ENCODE results near the gene MUL1. TPM values are rescaled to one million over a fixed set of nuclear protein-coding genes. Genes with fewer than 3 reads are reported as not detected.

MUL1 gene
- total RNA-seq, 1 experiment from 2014 or later, result 24.7 TPM

- DNase-seq (ENCODE audit: low read depth, low spot score), result no peak
- Histone ChIP-seq H2AFZ (ENCODE audit: low read depth, low read length, poor library complexity, severe bottlenecking) (no peak overlapping the region), H3K4me2 (ENCODE audit: low read length) (no peak overlapping the region), H3K9me2 (ENCODE audit: insufficient read depth) (no peaks in the 10 kb centered on the region), H3K79me2 (ENCODE audit: insufficient read depth, low read length) (no peaks in the 10 kb centered on the region), H3K9me3 (ENCODE audit: control insufficient read depth in 1 of 2, insufficient read depth in 1 of 2, low read depth in 1 of 2, low read length in 2 of 2) (no peaks in the 10 kb centered on the region), H4K20me1 (ENCODE audit: insufficient read depth) (no peaks in the 10 kb centered on the region), H3K27ac (ENCODE audit: low read depth, low read length) (no peak overlapping the region), H3K36me3 (ENCODE audit: control insufficient read depth in 1 of 2, insufficient read depth in 2 of 2, low read length in 2 of 2) (no peaks in the 10 kb centered on the region), H3K9ac (ENCODE audit: low read length) (no peak overlapping the region), H3K4me1 (ENCODE audit: control insufficient read depth in 1 of 2, insufficient read depth in 2 of 2, low read length in 2 of 2) (no peaks in the 10 kb centered on the region), H3K27me3 (ENCODE audit: insufficient read depth, low read length) (peaks cover 30% of the 10 kb centered on the region), H3K4me3 (replicated peaks in 1 of 2; ENCODE audit: low read depth in 1 of 2, low read length in 2 of 2) (no peak overlapping the region)
- no peak for ATAC-seq
- ChIA-PET RAD21 (ENCODE audit: low non-redundant PET in 1 of 2, low total read pairs in 2 of 2, uncharacterized antibody in 2 of 2, unreplicated experiment in 2 of 2) (no interaction called here), CTCF (no interaction called here), POLR2A (no interaction called here)
- TF ChIP-seq POLR2AphosphoS5 (IDR thresholded peaks at IDR 0.05; ENCODE audit: low read depth, low read length) (no peak), SP1 (IDR thresholded peaks at IDR 0.05; ENCODE audit: low read depth) (no peak), FOSL1 (IDR thresholded peaks at IDR 0.05; ENCODE audit: low read depth) (no peak), REST (IDR thresholded peaks at IDR 0.05; ENCODE audit: low read depth) (no peak), EZH2 (IDR thresholded peaks at IDR 0.05) (no peak), ZNF274 (IDR thresholded peaks at IDR 0.05; ENCODE audit: low read depth, low read length) (no peak), SIN3A (IDR thresholded peaks at IDR 0.05; ENCODE audit: low read depth) (no peak), RAD21 (IDR thresholded peaks at IDR 0.05; ENCODE audit: low read depth) (no peak), ELF1 (IDR thresholded peaks at IDR 0.05; ENCODE audit: borderline replicate concordance, low read depth) (no peak), CTCF (IDR thresholded peaks at IDR 0.05 in 2 of 3, conservative IDR thresholded peaks at IDR 0.05 in 1 of 3; ENCODE audit: borderline replicate concordance in 1 of 3, insufficient read depth in 1 of 3, low read depth in 2 of 3, low read length in 2 of 3) (no peak)
- intact Hi-C loops (cut with micrococcal nuclease), result no loop called here
- no TSS peak for BruUV-seq (replicated peaks)
These were observed 45.6 kb downstream of the MUL1 start for GRCh38 chr1:20462397-20462796.
